ENCODE data around the gene JAKMIP1.

DNA sequence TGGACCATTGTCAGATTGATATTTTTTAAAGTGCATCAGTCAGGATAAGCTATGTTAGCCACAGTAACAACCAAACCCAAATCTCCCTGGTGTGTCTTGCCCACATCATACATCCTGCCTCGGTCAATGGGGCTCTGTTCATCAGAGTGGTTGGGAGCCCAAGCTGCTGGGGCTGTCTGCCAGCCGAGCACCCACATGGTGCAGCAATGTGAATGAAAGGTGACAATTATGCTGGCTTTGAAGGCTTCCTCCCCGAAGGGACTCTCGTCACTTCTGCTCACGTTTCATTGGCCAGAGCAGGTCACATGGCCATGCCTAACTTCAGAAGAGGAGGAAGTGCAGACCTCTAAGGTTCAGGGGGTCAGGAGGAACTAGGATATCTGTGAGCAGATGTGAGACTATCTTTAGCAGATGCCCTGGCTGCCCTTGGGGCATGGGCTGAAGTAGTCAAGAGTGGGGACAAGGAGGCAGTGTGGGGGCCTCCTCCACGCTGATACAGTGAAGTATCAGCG lies 1.3 kb upstream of the JAKMIP1 start:
- no peak for TF ChIP-seq EZH2 (IDR thresholded peaks at IDR 0.05; ENCODE audit: borderline replicate concordance, insufficient read depth, low read depth, low read length, poor library complexity, severe bottlenecking)
- TF ChIP-seq, protein P1, sequence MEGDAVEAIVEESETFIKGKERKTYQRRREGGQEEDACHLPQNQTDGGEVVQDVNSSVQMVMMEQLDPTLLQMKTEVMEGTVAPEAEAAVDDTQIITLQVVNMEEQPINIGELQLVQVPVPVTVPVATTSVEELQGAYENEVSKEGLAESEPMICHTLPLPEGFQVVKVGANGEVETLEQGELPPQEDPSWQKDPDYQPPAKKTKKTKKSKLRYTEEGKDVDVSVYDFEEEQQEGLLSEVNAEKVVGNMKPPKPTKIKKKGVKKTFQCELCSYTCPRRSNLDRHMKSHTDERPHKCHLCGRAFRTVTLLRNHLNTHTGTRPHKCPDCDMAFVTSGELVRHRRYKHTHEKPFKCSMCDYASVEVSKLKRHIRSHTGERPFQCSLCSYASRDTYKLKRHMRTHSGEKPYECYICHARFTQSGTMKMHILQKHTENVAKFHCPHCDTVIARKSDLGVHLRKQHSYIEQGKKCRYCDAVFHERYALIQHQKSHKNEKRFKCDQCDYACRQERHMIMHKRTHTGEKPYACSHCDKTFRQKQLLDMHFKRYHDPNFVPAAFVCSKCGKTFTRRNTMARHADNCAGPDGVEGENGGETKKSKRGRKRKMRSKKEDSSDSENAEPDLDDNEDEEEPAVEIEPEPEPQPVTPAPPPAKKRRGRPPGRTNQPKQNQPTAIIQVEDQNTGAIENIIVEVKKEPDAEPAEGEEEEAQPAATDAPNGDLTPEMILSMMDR (IDR thresholded peaks at IDR 0.05), result no peak
